NCI-H446 (cell line): ENCODE data around the gene IL1F10.

Experiments used
- DNase-seq, 2 experiments: peaks; one replicate each; lab custom pipeline; 2025; lab: John Stamatoyannopoulos, UW

The IL1F10 gene

DNA sequence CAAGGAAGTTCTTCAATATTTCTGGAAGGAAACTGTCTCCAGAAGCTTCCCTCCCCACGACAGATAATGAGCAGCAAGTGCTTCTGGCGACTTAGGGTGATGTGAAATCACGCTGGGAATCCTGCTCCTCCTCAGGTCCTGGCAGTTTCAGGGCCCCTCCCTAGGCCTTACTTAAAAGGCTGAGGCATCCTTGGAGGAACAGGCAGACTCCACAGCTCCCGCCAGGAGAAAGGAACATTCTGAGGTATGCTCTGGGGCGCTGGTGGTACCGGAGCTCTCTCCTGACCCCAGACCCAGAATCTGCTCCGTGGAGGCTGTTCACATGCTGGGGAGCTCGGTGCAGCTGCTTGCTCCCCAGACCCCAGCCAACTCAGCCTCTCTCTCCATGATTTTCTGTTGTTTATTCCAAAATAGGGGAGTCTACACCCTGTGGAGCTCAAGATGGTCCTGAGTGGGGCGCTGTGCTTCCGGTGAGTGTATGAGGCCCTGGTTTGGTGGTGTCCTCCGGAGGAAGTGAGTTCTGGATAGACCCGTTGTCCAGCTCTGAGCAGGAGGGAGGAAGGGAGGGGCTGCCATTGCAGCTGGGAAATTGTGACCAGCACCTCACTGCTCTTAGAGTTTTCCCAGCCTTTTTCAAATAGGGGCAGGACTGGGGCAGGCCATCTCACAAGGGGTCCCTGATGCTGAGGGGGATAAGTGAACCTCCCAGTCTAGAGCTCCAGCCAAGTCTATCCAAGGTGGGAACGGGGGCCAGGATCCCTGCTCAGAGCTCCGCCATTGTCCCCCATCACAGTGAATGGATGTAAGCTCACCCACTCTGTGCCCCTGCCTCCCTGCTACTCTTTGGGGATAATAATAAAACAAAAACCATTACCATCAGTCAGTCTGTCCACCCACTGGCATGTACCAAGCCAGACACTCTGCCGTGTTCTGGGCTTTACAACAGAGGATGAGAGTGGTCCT, 8.5 kb upstream of the IL1F10 start, which contains the start of gene IL36RN:
TSS of gene IL36RN (plus strand) at position 201 of the 963 bp plus-strand sequence. CDS start at position 442, 241 bp downstream.
- no peak for DNase-seq

- no peak for DNase-seq
Measured at GRCh38 chr2:113060396-113060795, 7.4 kb upstream of the IL1F10 start.

GRCh38 chr2:113060796-113061195, 7.0 kb upstream of the IL1F10 start:
- DNase-seq, result no peak

GRCh38 chr2:113061241-113061640, 6.5 kb upstream of the IL1F10 start:
- no peak for DNase-seq

DNA sequence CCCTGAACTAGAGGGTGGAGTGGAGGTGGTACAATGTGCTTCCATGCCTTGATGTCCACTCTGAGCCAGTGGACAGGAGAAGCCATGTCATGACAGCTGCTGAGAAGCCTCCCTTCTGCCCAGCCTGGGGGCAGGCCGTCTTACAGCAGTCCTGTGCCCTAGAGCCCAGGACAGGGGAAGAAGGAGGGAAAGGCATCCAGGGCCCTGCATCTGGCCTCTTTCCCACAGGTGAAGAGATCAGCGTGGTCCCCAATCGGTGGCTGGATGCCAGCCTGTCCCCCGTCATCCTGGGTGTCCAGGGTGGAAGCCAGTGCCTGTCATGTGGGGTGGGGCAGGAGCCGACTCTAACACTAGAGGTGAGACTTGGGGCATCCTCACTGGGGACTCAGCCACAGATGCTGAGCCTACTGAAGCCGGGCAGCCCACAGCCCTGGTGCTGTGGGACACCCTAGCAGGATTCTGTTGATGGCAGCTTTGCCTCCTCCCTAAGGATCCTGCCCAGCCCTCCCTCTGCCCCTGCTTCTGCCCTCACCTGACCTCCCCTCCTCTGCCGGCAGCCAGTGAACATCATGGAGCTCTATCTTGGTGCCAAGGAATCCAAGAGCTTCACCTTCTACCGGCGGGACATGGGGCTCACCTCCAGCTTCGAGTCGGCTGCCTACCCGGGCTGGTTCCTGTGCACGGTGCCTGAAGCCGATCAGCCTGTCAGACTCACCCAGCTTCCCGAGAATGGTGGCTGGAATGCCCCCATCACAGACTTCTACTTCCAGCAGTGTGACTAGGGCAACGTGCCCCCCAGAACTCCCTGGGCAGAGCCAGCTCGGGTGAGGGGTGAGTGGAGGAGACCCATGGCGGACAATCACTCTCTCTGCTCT, 5.6 kb upstream of the IL1F10 start:
- no peak for DNase-seq

- DNase-seq, result no peak
Measured at GRCh38 chr2:113064281-113064680, 3.5 kb upstream of the IL1F10 start.

DNA sequence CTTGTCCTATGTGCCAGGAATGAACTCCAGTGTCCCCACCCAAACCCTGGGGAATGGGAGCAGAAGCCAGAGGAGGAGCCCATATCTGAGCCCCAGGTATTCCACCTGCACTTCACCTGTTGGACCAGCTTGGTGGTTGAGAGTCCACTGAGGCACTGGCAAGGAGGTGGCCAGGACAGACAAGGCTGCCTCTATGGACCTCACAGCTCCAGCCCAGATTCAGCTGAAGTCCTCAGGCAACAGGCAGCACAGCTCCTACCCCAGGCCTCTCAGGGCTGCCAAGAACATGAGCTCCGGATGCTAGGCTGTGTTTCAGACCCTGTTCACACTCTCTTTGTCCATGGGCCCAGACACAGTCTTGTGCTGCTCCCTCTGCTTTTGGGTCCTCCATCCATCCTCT, 2.9 kb upstream of the IL1F10 start:
- no peak for DNase-seq

DNA sequence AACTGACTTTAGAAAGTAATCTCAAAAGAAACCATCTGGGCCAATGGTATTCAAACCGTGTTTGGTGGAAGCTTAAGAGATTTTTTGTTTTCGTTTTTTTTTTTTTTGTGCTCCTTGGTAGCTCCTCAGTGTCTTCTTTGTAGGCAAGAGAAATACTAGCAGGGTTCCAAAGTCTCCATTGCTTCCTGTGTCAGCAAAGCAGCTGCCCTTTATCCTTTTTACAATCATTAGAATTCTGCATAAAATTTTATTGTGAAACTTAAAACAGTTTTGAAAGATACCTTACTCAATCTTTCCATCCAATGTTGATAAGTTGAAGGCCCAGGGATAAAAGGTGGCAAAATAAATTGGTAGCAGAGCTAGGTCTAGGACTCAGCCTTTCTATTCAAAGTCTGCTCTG, 479 bp downstream of the IL1F10 start:
- no peak for DNase-seq

DNA sequence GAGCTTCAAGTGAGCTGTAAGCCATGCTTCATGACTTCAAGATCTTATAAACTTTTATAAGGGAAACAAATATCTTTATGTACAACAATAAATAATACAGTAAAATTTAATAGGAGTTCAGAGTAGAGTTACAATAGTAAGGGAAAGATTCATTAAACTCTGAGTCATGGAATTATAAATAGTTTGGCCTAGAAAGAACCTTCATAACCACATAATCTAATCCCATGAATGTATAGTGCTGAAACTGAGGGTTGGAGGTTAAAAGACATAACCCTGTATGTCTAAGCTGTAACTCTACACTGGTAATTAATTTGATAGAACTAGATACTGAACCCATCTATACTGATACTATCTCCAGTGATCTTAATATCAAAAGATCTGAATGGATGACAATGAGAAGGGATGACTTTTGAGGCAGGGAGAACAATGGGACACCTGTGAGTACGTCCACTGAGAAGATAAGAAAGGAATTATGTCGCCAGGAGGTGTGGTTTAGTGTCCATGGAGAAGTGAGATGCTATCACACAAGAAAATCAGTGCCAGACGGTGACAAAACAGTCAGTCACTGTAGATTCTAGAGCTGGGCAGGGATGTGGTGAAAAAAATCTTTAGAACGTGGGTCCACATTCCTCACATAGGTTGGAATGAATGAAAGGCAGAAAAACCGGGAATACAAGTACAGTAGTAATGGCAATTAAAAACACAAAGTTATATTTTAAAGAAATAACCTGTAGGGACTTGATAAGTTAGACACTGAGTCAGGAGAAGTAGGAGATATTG, 1.1 kb downstream of the IL1F10 start:
- DNase-seq, result no peak

DNA sequence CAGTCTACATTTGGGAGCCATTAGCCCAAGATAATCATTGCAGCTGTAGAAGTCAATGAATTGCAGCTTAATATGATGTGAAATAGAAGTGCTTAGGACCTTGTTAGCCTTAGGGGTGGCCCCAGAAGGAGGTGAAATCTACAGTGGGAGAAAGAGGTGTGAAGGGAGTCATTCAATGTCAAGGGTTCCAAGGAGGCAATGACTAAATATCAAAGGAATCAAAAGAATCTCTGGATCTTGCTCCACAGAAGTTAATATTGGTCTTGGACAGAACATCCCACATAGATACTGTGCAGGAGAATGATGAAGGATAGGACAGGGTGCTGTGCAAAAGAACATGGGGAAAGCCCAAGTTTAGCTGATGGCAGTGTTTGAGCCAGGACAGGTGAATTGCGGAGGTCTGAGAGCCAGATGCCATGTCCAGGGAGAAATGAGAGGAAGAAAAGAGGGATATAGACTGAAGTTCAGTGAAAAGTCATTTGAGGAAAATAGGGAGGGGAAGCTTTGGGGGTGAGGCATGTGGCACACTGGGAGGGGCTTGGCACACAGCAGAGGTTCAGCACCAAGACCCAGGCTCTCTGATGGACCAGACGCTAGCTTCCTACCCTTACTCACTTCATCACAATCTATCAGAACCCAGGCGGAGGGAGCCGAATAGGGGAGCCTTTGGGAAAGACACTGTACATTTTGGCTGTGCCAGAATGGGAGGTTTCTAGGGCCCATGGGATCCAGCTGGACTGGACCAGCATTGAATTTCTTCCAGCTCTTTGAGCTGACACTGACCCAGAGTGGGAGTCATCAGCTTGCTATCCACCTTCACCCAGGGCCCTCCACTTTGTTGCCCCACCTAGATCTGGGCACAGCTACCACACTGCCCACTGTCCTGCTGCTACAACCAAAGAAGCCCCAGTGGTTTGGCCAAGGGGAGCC, 2.2 kb downstream of the IL1F10 start:
- DNase-seq, result no peak

DNA sequence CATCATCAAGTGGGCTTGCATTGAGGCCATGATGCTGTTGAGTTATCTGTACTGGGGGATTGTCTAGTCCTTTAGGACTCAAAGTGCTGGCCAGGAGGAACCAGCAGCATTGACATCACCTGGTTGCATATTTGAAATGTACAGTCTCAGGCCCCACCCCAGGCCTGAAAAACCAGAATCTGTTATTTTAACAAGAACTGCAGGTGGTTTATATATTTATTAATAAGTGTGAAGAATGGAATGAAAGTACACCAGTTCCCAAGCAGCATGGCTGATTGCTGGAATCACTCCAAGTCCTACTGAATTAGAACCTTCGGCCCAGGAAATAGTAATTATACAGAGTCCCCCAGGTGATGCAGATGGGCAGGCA, 2.8 kb downstream of the IL1F10 start:
- no peak for DNase-seq

GRCh38 chr2:113072584-113072983, 4.8 kb downstream of the IL1F10 start:
- DNase-seq, result no peak

- DNase-seq, result no peak
Measured at GRCh38 chr2:113073325-113073834, 5.6 kb downstream of the IL1F10 start.

GRCh38 chr2:113075030-113075429, 7.3 kb downstream of the IL1F10 start:
- DNase-seq, result no peak

- no peak for DNase-seq
Measured at GRCh38 chr2:113075600-113075999, 7.8 kb downstream of the IL1F10 start.

DNA sequence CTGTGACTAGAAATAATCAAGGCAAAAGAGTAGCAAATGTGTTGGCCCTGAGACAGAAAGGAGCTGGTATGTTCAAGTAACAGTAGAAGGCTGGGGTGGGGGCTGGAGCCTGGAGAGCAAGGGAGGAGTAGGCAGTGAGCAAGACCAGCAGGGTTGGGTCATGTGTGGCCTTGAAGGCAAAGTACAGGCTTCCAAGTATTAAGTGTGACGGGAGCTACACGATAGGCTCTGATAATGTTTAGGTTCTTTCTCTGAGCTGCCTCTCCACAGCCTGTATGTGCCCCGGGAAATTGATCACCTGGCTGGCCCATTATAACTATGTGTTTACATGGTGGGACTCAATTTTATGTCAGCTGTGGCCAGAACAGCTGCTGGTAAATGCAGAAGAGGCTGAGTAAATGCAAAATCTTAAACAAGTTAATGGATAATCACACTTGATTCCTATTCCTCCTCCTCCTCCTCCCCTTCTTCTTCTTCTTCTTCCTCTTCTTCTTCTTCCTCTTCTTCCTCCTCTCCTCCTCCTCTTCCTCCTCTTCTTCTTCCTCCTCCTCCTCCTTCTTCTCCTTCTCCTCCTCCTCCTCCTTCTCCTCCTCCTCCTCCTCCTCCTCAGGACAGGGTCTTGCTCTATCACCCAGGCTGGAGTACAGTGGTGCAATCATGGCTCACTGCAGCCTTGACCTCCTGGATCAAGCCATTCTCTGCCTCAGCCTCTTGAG, 9.3 kb downstream of the IL1F10 start:
- DNase-seq, result no peak

- no peak for DNase-seq
Measured at GRCh38 chr2:113077921-113078320, 10.2 kb downstream of the IL1F10 start.

DNA sequence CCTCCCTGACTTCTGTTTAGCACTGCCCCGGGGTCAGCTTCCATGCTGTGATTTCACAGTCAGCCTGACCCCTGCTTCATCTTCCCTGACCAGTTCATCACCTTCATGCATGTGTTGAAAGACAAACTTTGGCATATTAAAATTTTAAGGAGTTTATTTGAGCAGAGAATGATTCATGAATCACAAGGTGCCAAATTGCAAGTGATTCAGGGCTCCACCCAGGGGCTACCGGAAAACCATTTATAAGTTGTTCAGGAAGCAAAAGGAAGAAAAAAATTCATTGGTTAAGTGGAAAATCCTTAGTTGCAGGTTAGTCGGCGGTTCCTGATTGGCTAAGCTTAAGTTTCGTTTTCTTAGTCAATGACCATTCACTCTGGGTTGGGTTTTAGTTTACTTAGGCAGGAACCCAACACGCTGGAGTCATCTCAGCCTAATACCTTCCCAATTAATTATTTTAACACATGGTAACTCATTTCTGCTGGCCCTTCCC, 10.6 kb downstream of the IL1F10 start:
- DNase-seq, result no peak

GRCh38 chr2:113079131-113079530, 11.4 kb downstream of the IL1F10 start:
- no peak for DNase-seq

- peak; percentile 3 to 10 for DNase-seq
Measured at GRCh38 chr2:113080134-113080533, 12.4 kb downstream of the IL1F10 start.
